ENCODE results near the gene CENPP. TPM values are rescaled to one million over a fixed set of nuclear protein-coding genes. Genes with fewer than 3 reads are reported as not detected.
A peak's percentile ranks its signal among the peaks of the same experiment; 100 is the strongest.

Gene CENPP
- total RNA-seq, 1 donor from 2014 or later, result 1.3 TPM

- no peak for TF ChIP-seq CTCF (IDR thresholded peaks at IDR 0.05; ENCODE audit: insufficient read depth, low read length, severe bottlenecking)
- Histone ChIP-seq H3K36me3 (ENCODE audit: control insufficient read depth, insufficient read depth, low read length) (peaks cover 33% of the 10 kb centered on the region), H3K27me3 (ENCODE audit: control insufficient read depth, insufficient read depth, low read length) (no peaks in the 10 kb centered on the region), H3K4me3 (ENCODE audit: low read depth, low read length) (no peak overlapping the region)
- FAIRE-seq (no peak), DNase-seq (ENCODE audit: low read depth) (no peak)
Observed at GRCh38 chr9:92650296-92650695, 324.5 kb downstream of the CENPP start.

GRCh38 chr9:92650839-92651621, 325.3 kb downstream of the CENPP start:
- no peaks in the 10 kb centered on the region for H3K27me3 ChIP-seq (ENCODE audit: control insufficient read depth, insufficient read depth, low read length)
- DNase-seq (ENCODE audit: low read depth), result no peak
- H3K36me3 ChIP-seq (ENCODE audit: control insufficient read depth, insufficient read depth, low read length), result peaks cover 35% of the 10 kb centered on the region
- TF ChIP-seq CTCF (IDR thresholded peaks at IDR 0.05; ENCODE audit: insufficient read depth, low read length, severe bottlenecking), result no peak
- no peak for FAIRE-seq
- H3K4me3 ChIP-seq (ENCODE audit: low read depth, low read length), result no peak overlapping the region

GRCh38 chr9:92652461-92652860, 326.7 kb downstream of the CENPP start:
- DNase-seq (ENCODE audit: low read depth) (no peak), FAIRE-seq (no peak)
- H3K27me3 ChIP-seq (ENCODE audit: control insufficient read depth, insufficient read depth, low read length), result no peaks in the 10 kb centered on the region
- no peak for TF ChIP-seq CTCF (IDR thresholded peaks at IDR 0.05; ENCODE audit: insufficient read depth, low read length, severe bottlenecking)
- H3K36me3 ChIP-seq (ENCODE audit: control insufficient read depth, insufficient read depth, low read length), result peaks cover 35% of the 10 kb centered on the region
- H3K4me3 ChIP-seq (ENCODE audit: low read depth, low read length), result no peak overlapping the region

- FAIRE-seq, result peak; percentile 32
- DNase-seq (ENCODE audit: low read depth), result peak; percentile 71
- TF ChIP-seq CTCF (IDR thresholded peaks at IDR 0.05; ENCODE audit: insufficient read depth, low read length, severe bottlenecking), result no peak
- H3K4me3 ChIP-seq (ENCODE audit: low read depth, low read length), result no peak overlapping the region
- peaks cover 29% of the 10 kb centered on the region for H3K36me3 ChIP-seq (ENCODE audit: control insufficient read depth, insufficient read depth, low read length)
- no peaks in the 10 kb centered on the region for H3K27me3 ChIP-seq (ENCODE audit: control insufficient read depth, insufficient read depth, low read length)
Observed at GRCh38 chr9:92654481-92655301, 328.9 kb downstream of the CENPP start.

GRCh38 chr9:92655366-92655765, 329.6 kb downstream of the CENPP start:
- DNase-seq (ENCODE audit: low read depth) (no peak), FAIRE-seq (no peak)
- Histone ChIP-seq H3K36me3 (ENCODE audit: control insufficient read depth, insufficient read depth, low read length) (peaks cover 29% of the 10 kb centered on the region), H3K4me3 (ENCODE audit: low read depth, low read length) (no peak overlapping the region), H3K27me3 (ENCODE audit: control insufficient read depth, insufficient read depth, low read length) (no peaks in the 10 kb centered on the region)
- TF ChIP-seq CTCF (IDR thresholded peaks at IDR 0.05; ENCODE audit: insufficient read depth, low read length, severe bottlenecking), result no peak

Measured in bronchial epithelial cell (primary cell).